ENCODE results near the gene SMCP.

Gene SMCP

DNA sequence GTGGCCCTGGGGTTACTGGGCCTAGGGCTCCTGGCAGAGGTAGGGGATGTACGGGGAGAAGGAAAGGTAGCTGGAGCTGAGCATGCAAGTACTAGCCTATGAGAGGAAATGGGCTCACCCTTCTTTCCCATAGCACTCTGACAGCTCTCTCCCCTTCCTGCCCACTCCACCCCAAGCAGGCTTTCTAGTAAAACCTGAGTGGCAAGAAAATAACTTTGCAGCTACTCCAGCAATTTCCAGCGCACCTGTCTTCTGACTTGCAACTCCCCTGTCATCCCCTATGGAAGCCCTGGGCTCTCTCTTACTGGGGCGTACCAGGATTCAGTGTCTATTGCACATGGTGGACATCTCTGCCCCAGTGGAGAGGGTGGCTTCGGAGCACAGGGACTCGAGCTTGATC lies 23.5 kb downstream of the SMCP start:
- DNase-seq (ENCODE audit: extremely low read depth, low read depth) = no peak
- TF ChIP-seq, protein P1, sequence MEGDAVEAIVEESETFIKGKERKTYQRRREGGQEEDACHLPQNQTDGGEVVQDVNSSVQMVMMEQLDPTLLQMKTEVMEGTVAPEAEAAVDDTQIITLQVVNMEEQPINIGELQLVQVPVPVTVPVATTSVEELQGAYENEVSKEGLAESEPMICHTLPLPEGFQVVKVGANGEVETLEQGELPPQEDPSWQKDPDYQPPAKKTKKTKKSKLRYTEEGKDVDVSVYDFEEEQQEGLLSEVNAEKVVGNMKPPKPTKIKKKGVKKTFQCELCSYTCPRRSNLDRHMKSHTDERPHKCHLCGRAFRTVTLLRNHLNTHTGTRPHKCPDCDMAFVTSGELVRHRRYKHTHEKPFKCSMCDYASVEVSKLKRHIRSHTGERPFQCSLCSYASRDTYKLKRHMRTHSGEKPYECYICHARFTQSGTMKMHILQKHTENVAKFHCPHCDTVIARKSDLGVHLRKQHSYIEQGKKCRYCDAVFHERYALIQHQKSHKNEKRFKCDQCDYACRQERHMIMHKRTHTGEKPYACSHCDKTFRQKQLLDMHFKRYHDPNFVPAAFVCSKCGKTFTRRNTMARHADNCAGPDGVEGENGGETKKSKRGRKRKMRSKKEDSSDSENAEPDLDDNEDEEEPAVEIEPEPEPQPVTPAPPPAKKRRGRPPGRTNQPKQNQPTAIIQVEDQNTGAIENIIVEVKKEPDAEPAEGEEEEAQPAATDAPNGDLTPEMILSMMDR (IDR thresholded peaks at IDR 0.05; ENCODE audit: low read depth, low read length, missing control alignments) = no peak
- H3K4me3 ChIP-seq (replicated peaks; ENCODE audit: low read depth, low read length) = no peak overlapping the region

DNA sequence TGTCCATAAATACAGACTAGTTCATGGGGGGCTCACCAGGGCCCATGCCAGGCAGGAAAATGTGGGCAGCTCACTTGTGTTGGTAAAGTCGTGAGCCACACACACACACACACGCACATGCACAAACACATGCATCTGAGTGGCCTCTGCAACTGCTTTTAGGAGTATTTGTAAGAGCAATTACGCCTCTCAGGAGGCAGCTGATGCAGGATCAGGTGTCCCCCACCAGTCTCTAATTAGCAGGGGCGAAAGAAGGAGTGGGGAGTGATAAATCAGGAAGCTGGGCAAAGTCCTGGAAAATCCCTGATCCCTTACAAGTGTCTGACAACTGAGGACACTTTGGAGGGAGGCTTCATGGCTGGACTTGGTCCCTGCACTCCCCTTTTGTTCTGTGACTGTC lies 24.5 kb downstream of the SMCP start:
- TF ChIP-seq, protein P1 (IDR thresholded peaks at IDR 0.05; ENCODE audit: low read depth, low read length, missing control alignments) = no peak
- H3K4me3 ChIP-seq (replicated peaks; ENCODE audit: low read depth, low read length) = no peak overlapping the region
- DNase-seq (ENCODE audit: extremely low read depth, low read depth) = no peak

DNA sequence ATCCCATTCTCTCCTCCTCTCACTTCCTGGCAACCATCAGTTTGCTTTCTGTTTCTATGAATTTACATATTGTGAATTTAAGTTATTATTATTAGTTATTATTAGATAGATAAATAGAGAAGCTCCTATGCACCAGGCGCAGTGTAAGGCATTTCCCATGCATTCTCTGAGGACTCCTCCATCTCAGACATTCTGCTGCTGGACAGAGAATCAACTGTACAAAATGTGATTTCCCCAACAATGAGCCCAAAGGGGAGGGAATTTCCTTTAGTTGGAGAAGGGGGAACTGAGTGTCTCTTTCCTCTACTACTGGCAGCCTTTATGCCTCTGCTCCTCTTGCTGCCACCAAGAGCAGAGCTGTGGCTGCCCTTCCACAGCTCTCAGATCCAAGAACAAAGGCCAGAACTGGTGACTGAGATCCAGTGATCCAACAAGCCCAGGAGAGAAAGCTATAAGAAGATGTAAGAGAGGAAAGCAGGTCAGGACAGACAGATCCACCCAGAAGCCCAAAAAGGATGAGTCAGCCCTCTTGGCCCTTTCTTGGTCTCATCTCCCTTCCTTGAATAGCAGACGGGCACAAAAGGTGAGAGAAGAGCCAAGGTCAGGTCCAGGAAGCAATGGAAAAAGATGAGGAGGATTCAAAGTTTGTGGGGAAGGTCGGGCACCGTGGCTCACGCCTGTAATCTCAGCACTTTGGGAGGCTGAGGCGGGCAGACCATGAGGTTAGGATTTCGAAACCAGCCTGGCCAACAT lies 26.7 kb downstream of the SMCP start:
- H3K4me3 ChIP-seq (replicated peaks; ENCODE audit: low read depth, low read length) = no peak overlapping the region
- TF ChIP-seq, protein P1 (IDR thresholded peaks at IDR 0.05; ENCODE audit: low read depth, low read length, missing control alignments) = no peak
- no peak for DNase-seq (ENCODE audit: extremely low read depth, low read depth)

DNA sequence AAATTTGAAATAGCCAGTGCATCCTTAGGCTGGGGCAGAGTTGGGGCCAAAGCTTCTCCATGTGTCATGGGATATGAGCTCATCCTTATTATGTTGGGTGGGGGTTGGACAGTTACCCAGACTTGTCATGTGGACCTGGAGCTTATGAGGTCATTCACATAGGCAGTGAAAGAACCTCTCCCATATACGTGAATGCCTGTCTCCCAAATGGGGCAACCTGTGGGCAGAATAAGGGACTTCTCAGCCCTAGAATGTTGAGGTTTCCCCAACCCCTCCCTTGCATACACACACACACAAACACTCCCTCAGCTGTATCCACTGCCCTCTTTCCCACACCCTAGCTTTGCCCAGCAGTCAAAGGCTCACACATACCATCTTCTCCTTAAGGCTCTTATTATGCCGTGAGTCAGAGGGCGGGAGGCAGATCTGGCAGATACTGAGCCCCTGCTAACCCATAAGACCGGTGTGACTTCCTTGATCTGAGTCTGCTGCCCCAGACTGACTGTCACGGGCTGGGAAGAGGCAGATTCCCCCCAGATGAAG lies 28.0 kb downstream of the SMCP start:
- H3K4me3 ChIP-seq (replicated peaks; ENCODE audit: low read depth, low read length) = no peak overlapping the region
- DNase-seq (ENCODE audit: extremely low read depth, low read depth) = no peak
- TF ChIP-seq, protein P1 (IDR thresholded peaks at IDR 0.05; ENCODE audit: low read depth, low read length, missing control alignments) = no peak

DNA sequence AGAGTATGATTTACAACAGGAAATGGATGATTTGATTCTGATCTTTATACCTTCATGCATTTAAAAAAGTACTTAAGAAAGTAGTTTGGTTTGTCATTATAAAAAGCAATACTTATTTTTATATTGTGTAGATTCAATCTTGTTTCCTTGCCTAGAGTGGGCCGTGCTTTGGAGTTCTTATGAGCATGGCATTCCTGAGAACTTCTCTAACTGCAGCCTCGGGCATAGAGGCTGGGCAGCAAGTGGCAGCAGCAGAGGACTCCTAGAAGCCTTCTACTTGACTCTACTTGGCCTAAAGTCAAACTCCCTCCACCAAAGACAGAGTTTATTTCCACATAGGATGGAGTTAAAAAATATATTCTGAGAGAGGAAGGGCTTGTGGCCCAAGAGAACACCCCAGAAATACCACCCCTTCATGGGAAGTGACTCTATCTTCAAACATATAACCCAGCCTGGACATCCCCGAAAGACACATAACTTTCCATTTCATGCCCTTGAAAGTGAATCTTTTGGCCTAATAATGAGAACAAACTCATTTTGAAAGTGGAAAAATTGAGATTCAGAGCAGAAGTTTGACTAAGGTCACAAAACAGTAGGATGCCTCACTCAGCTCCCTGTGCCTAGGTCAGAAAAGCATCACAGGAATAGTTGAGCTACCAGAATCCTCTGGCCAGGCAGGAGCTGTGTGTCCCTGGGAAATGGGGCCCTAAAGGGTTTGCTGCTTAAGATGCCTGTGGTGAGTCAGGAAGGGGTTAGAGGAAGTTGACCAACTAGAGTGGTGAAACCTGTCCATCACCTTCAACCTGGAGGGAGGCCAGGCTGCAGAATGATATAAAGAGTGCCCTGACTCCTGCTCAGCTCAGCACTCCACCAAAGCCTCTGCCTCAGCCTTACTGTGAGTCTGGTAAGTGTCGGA lies 29.8 kb downstream of the SMCP start, which contains the start of gene IVL:
Gene IVL (plus strand): TSS at position 861 of the 916 bp plus-strand sequence. CDS start 1,252 bp downstream, outside the sequence.
- DNase-seq (ENCODE audit: extremely low read depth, low read depth) = no peak
- no peak within 1 kb of the TSS for H3K4me3 ChIP-seq (replicated peaks; ENCODE audit: low read depth, low read length)
- TF ChIP-seq, protein P1 (IDR thresholded peaks at IDR 0.05; ENCODE audit: low read depth, low read length, missing control alignments) = no peak

DNA sequence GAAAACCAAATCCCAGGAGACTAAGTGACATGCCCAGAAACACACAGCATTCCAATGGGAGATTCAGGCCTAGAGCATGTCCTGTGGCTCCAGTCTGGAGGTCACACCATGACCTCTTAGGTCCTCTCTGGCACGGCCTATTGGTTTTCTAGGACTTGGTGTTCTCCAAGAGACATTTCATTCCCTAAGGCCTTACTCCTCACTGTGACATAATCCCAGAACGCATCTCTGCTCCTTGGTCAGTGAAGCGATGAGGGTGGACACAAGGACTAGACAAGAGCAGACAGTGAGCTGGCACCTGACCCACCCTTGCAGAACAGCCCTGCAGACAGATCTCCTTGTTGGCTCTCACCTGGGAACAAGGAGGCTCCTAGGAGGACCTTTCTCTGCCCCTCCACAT lies 31.1 kb downstream of the SMCP start:
- TF ChIP-seq, protein P1 (IDR thresholded peaks at IDR 0.05; ENCODE audit: low read depth, low read length, missing control alignments) = no peak

More for the DNA sequence above, 31.1 kb downstream of the SMCP start:
- H3K4me3 ChIP-seq (replicated peaks; ENCODE audit: low read depth, low read length) = no peak overlapping the region
- DNase-seq (ENCODE audit: extremely low read depth, low read depth) = no peak

All from HFF-Myc (cell line).